Suprapubic skin (tissue), 3 donors: Measurements from ENCODE around the gene SORCS1.

Experiments
- POLR2AphosphoS5 ChIP-seq, 3 donors: sonication (generic); formaldehyde crosslinking; IDR thresholded peaks; one replicate each; pipeline ENCODE4 v1.6.1; 2017; ENCODE audit warnings: antibody characterized with exemption in 3 of 3
- TF ChIP-seq, protein P1 (sequence below), 2 donors: fragments of 200-600 bp in 1 of 2; fragments of 450-650 bp in 1 of 2; sonication (generic) in 1 of 2; IDR thresholded peaks; one replicate each; pipeline ENCODE4 v1.5.1; 2016 to 2019; ENCODE audit warnings: antibody characterized with exemption in 2 of 2, mild to moderate bottlenecking in 1 of 2, moderate library complexity in 1 of 2

DNA sequence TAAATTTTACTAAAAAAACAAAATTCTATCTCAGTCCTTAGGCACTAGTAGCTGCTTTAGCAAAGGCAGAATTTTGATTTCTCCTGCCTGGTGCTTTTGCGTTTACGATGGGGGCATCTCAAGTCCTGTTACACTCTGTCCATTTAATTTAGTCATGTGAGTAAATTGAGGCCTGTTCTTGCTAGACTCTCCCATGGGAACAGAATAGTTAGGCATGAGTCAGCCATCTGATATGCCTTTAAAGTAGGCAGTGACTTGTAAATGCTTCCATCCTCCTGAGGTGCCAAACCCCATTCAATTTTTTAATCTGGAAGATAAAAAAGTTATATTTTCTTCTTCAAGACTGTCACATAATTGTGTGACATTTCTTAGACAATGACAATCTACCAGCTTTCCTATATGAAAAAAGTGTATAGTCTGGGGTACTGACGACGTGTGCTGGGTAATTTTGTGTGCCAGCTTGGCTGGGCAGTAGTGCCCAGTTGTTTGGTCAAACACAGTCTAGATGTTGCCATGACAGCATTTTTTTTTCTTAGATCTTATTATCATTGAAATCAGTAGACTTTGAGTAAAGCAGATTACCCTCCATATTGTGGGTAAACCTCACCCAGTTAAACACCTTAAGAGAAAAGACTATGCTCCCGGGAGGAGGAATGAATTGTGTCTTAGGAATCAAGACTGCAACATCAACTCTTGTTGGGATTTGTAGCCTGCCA, 603.4 kb downstream of the SORCS1 start:
- TF ChIP-seq, protein P1, sequence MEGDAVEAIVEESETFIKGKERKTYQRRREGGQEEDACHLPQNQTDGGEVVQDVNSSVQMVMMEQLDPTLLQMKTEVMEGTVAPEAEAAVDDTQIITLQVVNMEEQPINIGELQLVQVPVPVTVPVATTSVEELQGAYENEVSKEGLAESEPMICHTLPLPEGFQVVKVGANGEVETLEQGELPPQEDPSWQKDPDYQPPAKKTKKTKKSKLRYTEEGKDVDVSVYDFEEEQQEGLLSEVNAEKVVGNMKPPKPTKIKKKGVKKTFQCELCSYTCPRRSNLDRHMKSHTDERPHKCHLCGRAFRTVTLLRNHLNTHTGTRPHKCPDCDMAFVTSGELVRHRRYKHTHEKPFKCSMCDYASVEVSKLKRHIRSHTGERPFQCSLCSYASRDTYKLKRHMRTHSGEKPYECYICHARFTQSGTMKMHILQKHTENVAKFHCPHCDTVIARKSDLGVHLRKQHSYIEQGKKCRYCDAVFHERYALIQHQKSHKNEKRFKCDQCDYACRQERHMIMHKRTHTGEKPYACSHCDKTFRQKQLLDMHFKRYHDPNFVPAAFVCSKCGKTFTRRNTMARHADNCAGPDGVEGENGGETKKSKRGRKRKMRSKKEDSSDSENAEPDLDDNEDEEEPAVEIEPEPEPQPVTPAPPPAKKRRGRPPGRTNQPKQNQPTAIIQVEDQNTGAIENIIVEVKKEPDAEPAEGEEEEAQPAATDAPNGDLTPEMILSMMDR (IDR thresholded peaks at IDR 0.05), result no peak
- no peak for TF ChIP-seq POLR2AphosphoS5 (IDR thresholded peaks at IDR 0.05)
